ENCODE measurements around the gene GPR137B. TPM values are rescaled to one million over a fixed set of nuclear protein-coding genes. Genes with fewer than 3 reads are reported as not detected.

Gene GPR137B
- total RNA-seq, 1 donor from 2014 or later, result 11.8 TPM

- peaks cover 5% of the 10 kb centered on the region for H3K4me1 Mint-ChIP-seq
- H3K27me3 Mint-ChIP-seq (ENCODE audit: low read depth), result no peaks in the 10 kb centered on the region
- H3K36me3 Mint-ChIP-seq (ENCODE audit: low read depth), result no peaks in the 10 kb centered on the region
- no peaks in the 10 kb centered on the region for H3K9me3 Mint-ChIP-seq
- DNase-seq (ENCODE audit: low read depth, low spot score), result no peak
- H3K27ac Mint-ChIP-seq (ENCODE audit: unreplicated experiment), result no peak overlapping the region
- TF ChIP-seq CTCF (conservative IDR thresholded peaks at IDR 0.05), result no peak
- H3K4me3 Mint-ChIP-seq, result no peak overlapping the region
These were observed 30.1 kb upstream of the GPR137B start for GRCh38 chr1:236112332-236112627.

GRCh38 chr1:236113324-236114032 is 28.9 kb upstream of the GPR137B start:
- TF ChIP-seq CTCF (conservative IDR thresholded peaks at IDR 0.05), result no peak
- Mint-ChIP-seq H3K9me3 (no peaks in the 10 kb centered on the region), H3K4me1 (peaks cover 5% of the 10 kb centered on the region), H3K36me3 (ENCODE audit: low read depth) (no peaks in the 10 kb centered on the region), H3K27ac (ENCODE audit: unreplicated experiment) (peak overlapping the region; percentile 12), H3K4me3 (no peak overlapping the region), H3K27me3 (ENCODE audit: low read depth) (no peaks in the 10 kb centered on the region)
- DNase-seq (ENCODE audit: low read depth, low spot score), result no peak

GRCh38 chr1:236114076-236114747 is 28.1 kb upstream of the GPR137B start:
- TF ChIP-seq CTCF (conservative IDR thresholded peaks at IDR 0.05), result no peak
- Mint-ChIP-seq H3K27ac (ENCODE audit: unreplicated experiment) (no peak overlapping the region), H3K4me1 (peaks cover 4% of the 10 kb centered on the region)

GRCh38 chr1:236117710-236118109 is 24.6 kb upstream of the GPR137B start:
- Mint-ChIP-seq H3K27me3 (ENCODE audit: low read depth) (no peaks in the 10 kb centered on the region), H3K36me3 (ENCODE audit: low read depth) (no peaks in the 10 kb centered on the region), H3K4me3 (no peak overlapping the region), H3K27ac (ENCODE audit: unreplicated experiment) (no peak overlapping the region), H3K4me1 (peaks cover 14% of the 10 kb centered on the region), H3K9me3 (no peaks in the 10 kb centered on the region)
- no peak for TF ChIP-seq CTCF (conservative IDR thresholded peaks at IDR 0.05)
- DNase-seq (ENCODE audit: low read depth, low spot score), result no peak

More at GRCh38 chr1:236114076-236114747, 28.1 kb upstream of the GPR137B start:
- no peaks in the 10 kb centered on the region for H3K9me3 Mint-ChIP-seq
- H3K4me3 Mint-ChIP-seq, result no peak overlapping the region
- no peaks in the 10 kb centered on the region for H3K36me3 Mint-ChIP-seq (ENCODE audit: low read depth)
- no peak for DNase-seq (ENCODE audit: low read depth, low spot score)
- no peaks in the 10 kb centered on the region for H3K27me3 Mint-ChIP-seq (ENCODE audit: low read depth)

- Mint-ChIP-seq H3K9me3 (no peaks in the 10 kb centered on the region), H3K27me3 (ENCODE audit: low read depth) (no peaks in the 10 kb centered on the region), H3K4me3 (no peak overlapping the region), H3K4me1 (peaks cover 14% of the 10 kb centered on the region), H3K27ac (ENCODE audit: unreplicated experiment) (no peak overlapping the region), H3K36me3 (ENCODE audit: low read depth) (no peaks in the 10 kb centered on the region)
- no peak for TF ChIP-seq CTCF (conservative IDR thresholded peaks at IDR 0.05)
- DNase-seq (ENCODE audit: low read depth, low spot score), result no peak
These were observed 22.3 kb upstream of the GPR137B start for GRCh38 chr1:236119943-236120484.
